ENCODE data around the gene IFT57. TPM values are rescaled to one million over a fixed set of nuclear protein-coding genes. Genes with fewer than 3 reads are reported as not detected.

Gene IFT57
- total RNA-seq, 1 experiment from 2014 or later = 38.9 TPM

DNA sequence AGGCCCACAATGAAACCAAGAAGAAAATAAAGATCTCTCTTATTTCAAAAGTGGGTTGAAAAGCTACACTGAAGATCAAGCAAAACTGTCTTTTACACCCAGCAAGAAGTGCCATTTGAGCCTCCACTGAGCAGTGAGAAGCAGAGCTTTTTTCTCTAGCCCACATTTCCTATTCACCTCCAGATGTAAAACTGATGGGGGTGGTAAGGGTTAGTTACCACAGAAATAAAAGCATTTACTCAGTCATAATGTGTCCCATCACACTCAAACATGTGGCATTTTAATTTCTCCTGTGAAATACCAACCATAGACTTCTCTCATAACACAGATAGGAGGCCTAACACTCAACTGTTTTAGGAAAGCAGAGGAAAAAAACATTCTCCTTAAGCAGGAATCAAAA lies 21.0 kb downstream of the IFT57 start:
- intact Hi-C loops (cut with micrococcal nuclease) = no loop called here
- ChIA-PET CTCF (no interaction called here), POLR2A (interaction anchor here (0.6 kb wide), 1 partner anchor 316 kb away, joined by 3 read pairs; no protein-coding TSS in a partner anchor)
- Mint-ChIP-seq H3K27ac (ENCODE audit: low read depth, unreplicated experiment) (no peak overlapping the region), H3K9me3 (ENCODE audit: unreplicated experiment) (no peaks in the 10 kb centered on the region), H3K27me3 (ENCODE audit: insufficient read depth, unreplicated experiment) (no peaks in the 10 kb centered on the region), H3K4me3 (ENCODE audit: unreplicated experiment) (no peak overlapping the region), H3K36me3 (ENCODE audit: insufficient read depth, unreplicated experiment) (peaks cover 6% of the 10 kb centered on the region), H3K4me1 (ENCODE audit: insufficient read depth, unreplicated experiment) (no peaks in the 10 kb centered on the region)
- TF ChIP-seq, protein P1, sequence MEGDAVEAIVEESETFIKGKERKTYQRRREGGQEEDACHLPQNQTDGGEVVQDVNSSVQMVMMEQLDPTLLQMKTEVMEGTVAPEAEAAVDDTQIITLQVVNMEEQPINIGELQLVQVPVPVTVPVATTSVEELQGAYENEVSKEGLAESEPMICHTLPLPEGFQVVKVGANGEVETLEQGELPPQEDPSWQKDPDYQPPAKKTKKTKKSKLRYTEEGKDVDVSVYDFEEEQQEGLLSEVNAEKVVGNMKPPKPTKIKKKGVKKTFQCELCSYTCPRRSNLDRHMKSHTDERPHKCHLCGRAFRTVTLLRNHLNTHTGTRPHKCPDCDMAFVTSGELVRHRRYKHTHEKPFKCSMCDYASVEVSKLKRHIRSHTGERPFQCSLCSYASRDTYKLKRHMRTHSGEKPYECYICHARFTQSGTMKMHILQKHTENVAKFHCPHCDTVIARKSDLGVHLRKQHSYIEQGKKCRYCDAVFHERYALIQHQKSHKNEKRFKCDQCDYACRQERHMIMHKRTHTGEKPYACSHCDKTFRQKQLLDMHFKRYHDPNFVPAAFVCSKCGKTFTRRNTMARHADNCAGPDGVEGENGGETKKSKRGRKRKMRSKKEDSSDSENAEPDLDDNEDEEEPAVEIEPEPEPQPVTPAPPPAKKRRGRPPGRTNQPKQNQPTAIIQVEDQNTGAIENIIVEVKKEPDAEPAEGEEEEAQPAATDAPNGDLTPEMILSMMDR (IDR thresholded peaks at IDR 0.05; ENCODE audit: unreplicated experiment) = no peak
- BruUV-seq (replicated peaks) = no TSS peak
- no peak for DNase-seq (ENCODE audit: unreplicated experiment)

DNA sequence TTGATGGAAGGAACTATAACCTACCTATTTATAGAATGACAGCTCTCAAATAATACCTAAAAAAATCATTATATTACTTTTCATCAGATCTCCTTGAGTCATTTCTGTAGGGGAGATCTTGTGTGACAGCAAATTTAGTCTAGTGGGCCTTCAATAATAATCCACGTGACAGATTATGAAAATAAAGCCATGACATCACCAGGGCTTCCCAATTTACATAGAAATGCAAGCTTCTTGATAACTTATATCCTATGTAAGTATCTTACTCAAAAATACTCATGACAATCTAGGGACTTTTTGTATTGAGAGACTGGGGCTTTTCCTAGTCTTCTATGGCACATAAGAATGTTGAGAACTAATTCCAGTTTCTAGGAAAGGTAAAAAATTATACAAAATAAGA lies 21.6 kb downstream of the IFT57 start:
- Mint-ChIP-seq H3K9me3 (ENCODE audit: unreplicated experiment) (no peaks in the 10 kb centered on the region), H3K4me1 (ENCODE audit: insufficient read depth, unreplicated experiment) (no peaks in the 10 kb centered on the region), H3K36me3 (ENCODE audit: insufficient read depth, unreplicated experiment) (peaks cover 6% of the 10 kb centered on the region), H3K27me3 (ENCODE audit: insufficient read depth, unreplicated experiment) (no peaks in the 10 kb centered on the region), H3K27ac (ENCODE audit: low read depth, unreplicated experiment) (no peak overlapping the region), H3K4me3 (ENCODE audit: unreplicated experiment) (no peak overlapping the region)
- no peak for DNase-seq (ENCODE audit: unreplicated experiment)
- TF ChIP-seq, protein P1 (IDR thresholded peaks at IDR 0.05; ENCODE audit: unreplicated experiment) = no peak
- ChIA-PET CTCF (no interaction called here), POLR2A (no interaction called here)
- BruUV-seq (replicated peaks) = no TSS peak
- intact Hi-C loops (cut with micrococcal nuclease) = no loop called here

DNA sequence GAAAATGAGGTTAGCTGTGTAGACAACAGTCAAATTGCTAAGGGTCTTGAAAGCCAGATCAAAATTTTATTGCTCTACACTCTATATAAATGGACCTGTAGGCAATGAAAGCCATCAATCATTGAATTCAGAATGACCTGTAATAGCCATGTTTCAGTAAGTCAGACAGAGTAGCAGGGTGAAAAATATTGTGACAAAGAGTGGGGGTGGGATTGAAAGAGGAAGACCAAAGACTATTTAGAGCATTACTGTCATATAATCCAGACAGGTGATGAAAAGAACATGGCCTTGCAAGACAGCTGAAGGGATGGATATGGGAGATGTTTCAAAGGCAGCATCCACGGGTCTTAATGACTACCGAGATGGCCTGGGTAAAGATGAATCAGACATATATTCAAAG lies 22.2 kb downstream of the IFT57 start:
- H3K9me3 Mint-ChIP-seq (ENCODE audit: unreplicated experiment) = peaks cover 4% of the 10 kb centered on the region
- intact Hi-C loops (cut with micrococcal nuclease) = no loop called here
- CTCF ChIA-PET = no interaction called here
- BruUV-seq (replicated peaks) = no TSS peak
- TF ChIP-seq, protein P1 (IDR thresholded peaks at IDR 0.05; ENCODE audit: unreplicated experiment) = no peak
- no peak overlapping the region for H3K27ac Mint-ChIP-seq (ENCODE audit: low read depth, unreplicated experiment)
- no peaks in the 10 kb centered on the region for H3K27me3 Mint-ChIP-seq (ENCODE audit: insufficient read depth, unreplicated experiment)
- POLR2A ChIA-PET = no interaction called here
- H3K4me3 Mint-ChIP-seq (ENCODE audit: unreplicated experiment) = no peak overlapping the region
- H3K36me3 Mint-ChIP-seq (ENCODE audit: insufficient read depth, unreplicated experiment) = peaks cover 6% of the 10 kb centered on the region
- no peaks in the 10 kb centered on the region for H3K4me1 Mint-ChIP-seq (ENCODE audit: insufficient read depth, unreplicated experiment)
- no peak for DNase-seq (ENCODE audit: unreplicated experiment)

DNA sequence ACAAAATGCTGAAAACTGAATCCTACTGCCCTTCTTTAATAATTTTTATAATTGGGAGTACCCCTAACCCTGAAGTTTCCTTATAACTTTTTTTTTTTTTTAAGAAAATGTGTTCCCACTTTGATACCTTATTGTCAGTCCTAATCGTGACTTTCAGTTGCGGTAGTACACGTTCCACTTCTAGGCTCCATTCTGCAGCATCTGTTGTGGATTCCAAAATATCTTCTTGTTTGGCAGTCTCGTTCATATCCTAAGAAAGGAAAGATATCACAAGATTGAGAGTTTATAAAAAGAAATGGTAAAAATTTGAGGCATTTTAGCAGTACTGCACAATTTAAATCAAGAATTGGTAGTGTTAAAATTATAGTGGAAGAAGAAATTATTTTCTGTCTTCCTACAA lies 30.8 kb downstream of the IFT57 start:
- no peak overlapping the region for H3K4me3 Mint-ChIP-seq (ENCODE audit: unreplicated experiment)
- CTCF ChIA-PET = interaction anchor here (0.6 kb wide), 1 partner anchor 16 kb away, joined by 3 read pairs; no protein-coding TSS in a partner anchor

More for the DNA sequence above, 30.8 kb downstream of the IFT57 start:
- DNase-seq (ENCODE audit: unreplicated experiment) = no peak
- H3K4me1 Mint-ChIP-seq (ENCODE audit: insufficient read depth, unreplicated experiment) = no peaks in the 10 kb centered on the region
- TF ChIP-seq, protein P1 (IDR thresholded peaks at IDR 0.05; ENCODE audit: unreplicated experiment) = no peak
- H3K27ac Mint-ChIP-seq (ENCODE audit: low read depth, unreplicated experiment) = no peak overlapping the region
- POLR2A ChIA-PET = no interaction called here
- H3K9me3 Mint-ChIP-seq (ENCODE audit: unreplicated experiment) = peaks cover 9% of the 10 kb centered on the region
- H3K27me3 Mint-ChIP-seq (ENCODE audit: insufficient read depth, unreplicated experiment) = no peaks in the 10 kb centered on the region
- intact Hi-C loops (cut with micrococcal nuclease) = no loop called here
- no TSS peak for BruUV-seq (replicated peaks)
- peaks cover 27% of the 10 kb centered on the region for H3K36me3 Mint-ChIP-seq (ENCODE audit: insufficient read depth, unreplicated experiment)
